OCI-LY3 (cell line): ENCODE results near the gene OGA.

Source experiments
- H2AFZ ChIP-seq: fragments of 200-600, 300-600 bp; shearing (Covaris generic); 2 replicates; pipeline ENCODE4 v1.6.0; 2014; ENCODE audit warnings: antibody characterized with exemption, low read depth, low read length
- H3K27ac ChIP-seq: fragments of 200-600, 300-600 bp; sonication (generic); 2 replicates; pipeline ENCODE4 v1.5.1; 2014; ENCODE audit warnings: mild to moderate bottlenecking, low read length, moderate library complexity, mixed read lengths
- H3K27me3 ChIP-seq: fragments of 200-600, 300-600 bp; sonication (generic); 2 replicates; pipeline ENCODE4 v1.6.1; 2014; ENCODE audit warnings: low read depth, low read length, mixed read lengths
- H3K36me3 ChIP-seq: fragments of 200-600, 300-600 bp; sonication (generic); replicated peaks from 2 replicates; pipeline ENCODE3; 2014; ENCODE audit warnings: low read depth, low read length, mixed read lengths
- H3K4me1 ChIP-seq: fragments of 300-600, 200-600 bp; sonication (generic); 2 replicates; pipeline ENCODE4 v1.6.1; 2014; ENCODE audit warnings: low read length, mixed read lengths
- H3K4me2 ChIP-seq: fragments of 200-600, 300-600 bp; sonication (generic); 2 replicates; pipeline ENCODE4 v1.6.1; 2014; ENCODE audit warnings: low read length, mixed read lengths
- H3K4me3 ChIP-seq: fragments of 300-600, 200-600 bp; sonication (generic); 2 replicates; pipeline ENCODE4 v1.5.1; 2014; ENCODE audit warnings: antibody characterized with exemption, mild to moderate bottlenecking, low read length, moderate library complexity
- H3K79me2 ChIP-seq: fragments of 300-600, 200-600 bp; shearing (Covaris generic); 2 replicates; pipeline ENCODE4 v1.6.1; 2014; ENCODE audit warnings: mild to moderate bottlenecking, low read length, mixed read lengths
- H3K9ac ChIP-seq: fragments of 300-600, 200-600 bp; shearing (Covaris generic); 2 replicates; pipeline ENCODE4 v1.6.0; 2014; ENCODE audit warnings: mild to moderate bottlenecking, low read length, moderate library complexity
- H3K9me3 ChIP-seq: fragments of 200-600, 300-600 bp; shearing (Covaris generic); 2 replicates; pipeline ENCODE4 v1.6.1; 2014; ENCODE audit warnings: low read length, mixed read lengths; ENCODE audit not compliant: insufficient read depth
- H4K20me1 ChIP-seq: fragments of 200-600, 300-600 bp; sonication (generic); 2 replicates; pipeline ENCODE4 v1.6.1; 2016; ENCODE audit warnings: low read length, mixed read lengths; ENCODE audit not compliant: insufficient read depth
- CTCF ChIP-seq: fragments of 200-600, 300-600 bp; sonication (generic); IDR thresholded peaks from 2 replicates; pipeline ENCODE4 v1.5.1; 2014; ENCODE audit warnings: antibody characterized with exemption, low read length, low read depth
- EZH2phosphoT487 ChIP-seq: fragments of 200-600 bp; shearing (Covaris generic); IDR thresholded peaks from 2 replicates; pipeline ENCODE4 v1.6.1; 2018; ENCODE audit warnings: antibody characterized with exemption, mixed run types, low read depth

OGA gene

DNA sequence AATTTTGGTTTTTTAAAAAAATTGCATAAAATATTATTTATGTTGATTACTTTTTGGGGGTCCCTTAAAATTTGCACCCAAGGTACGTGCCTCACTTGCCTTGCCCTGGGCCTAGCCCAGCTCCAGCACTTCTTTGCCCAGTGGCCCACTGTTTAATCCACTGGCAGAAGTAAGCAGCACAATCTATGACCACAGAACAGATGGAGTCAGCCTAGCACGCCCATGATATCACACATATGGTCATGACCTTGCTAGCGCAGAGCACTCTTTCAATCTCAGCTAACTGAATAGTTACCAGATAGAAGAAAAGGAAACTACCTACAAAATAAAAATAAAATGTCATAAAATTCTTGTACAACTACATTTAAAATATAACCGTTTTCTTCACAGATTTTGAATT, 5.6 kb downstream of the OGA start:
- Histone ChIP-seq H3K9me3 (no peaks in the 10 kb centered on the region), H3K27ac (no peak overlapping the region), H3K4me2 (no peak overlapping the region), H3K9ac (no peak overlapping the region), H3K4me1 (peaks cover 9% of the 10 kb centered on the region), H3K36me3 (peaks cover 18% of the 10 kb centered on the region), H2AFZ (no peak overlapping the region), H3K27me3 (no peaks in the 10 kb centered on the region), H4K20me1 (peaks cover 65% of the 10 kb centered on the region), H3K4me3 (no peak overlapping the region), H3K79me2 (peaks cover 73% of the 10 kb centered on the region)
- TF ChIP-seq CTCF (no peak), EZH2phosphoT487 (no peak)

- H3K27me3 ChIP-seq = no peaks in the 10 kb centered on the region
- H3K79me2 ChIP-seq = peaks cover 19% of the 10 kb centered on the region
- H3K4me1 ChIP-seq = no peaks in the 10 kb centered on the region
- no peak overlapping the region for H3K4me3 ChIP-seq
- H2AFZ ChIP-seq = no peak overlapping the region
- peaks cover 31% of the 10 kb centered on the region for H3K36me3 ChIP-seq
- H3K9me3 ChIP-seq = no peaks in the 10 kb centered on the region
- no peak overlapping the region for H3K27ac ChIP-seq
- no peak overlapping the region for H3K4me2 ChIP-seq
- peaks cover 14% of the 10 kb centered on the region for H4K20me1 ChIP-seq
- TF ChIP-seq EZH2phosphoT487 = no peak
- TF ChIP-seq CTCF = no peak
- no peak overlapping the region for H3K9ac ChIP-seq
Observed at GRCh38 chr10:101807158-101807557, 11.1 kb downstream of the OGA start.

DNA sequence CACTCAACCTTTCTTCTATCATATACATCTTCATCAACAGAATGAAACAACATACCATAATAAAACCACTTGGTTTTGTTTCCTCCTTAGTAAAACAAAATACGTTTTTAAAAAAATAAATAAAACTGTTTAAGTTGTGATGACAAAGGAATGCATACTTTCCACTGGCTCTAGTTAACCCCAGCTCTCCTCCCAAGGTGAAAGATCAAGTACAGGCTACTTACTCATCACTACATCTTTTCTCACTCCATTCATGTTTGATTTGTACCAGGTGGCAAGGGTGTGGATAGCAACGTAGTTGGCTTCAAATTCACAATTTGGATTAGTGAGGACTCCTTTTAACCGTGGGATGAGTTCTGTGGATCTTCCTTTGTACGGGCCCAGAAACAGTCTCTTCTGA, 14.7 kb downstream of the OGA start:
- Histone ChIP-seq H3K36me3 (peaks cover 43% of the 10 kb centered on the region), H2AFZ (no peak overlapping the region), H3K27ac (no peak overlapping the region), H4K20me1 (peaks cover 6% of the 10 kb centered on the region; the same call in 1 of the 2 replicates), H3K9me3 (no peaks in the 10 kb centered on the region), H3K4me1 (no peaks in the 10 kb centered on the region), H3K4me2 (no peak overlapping the region), H3K4me3 (no peak overlapping the region), H3K9ac (no peak overlapping the region), H3K27me3 (no peaks in the 10 kb centered on the region), H3K79me2 (0 out of 2 replicates have a peak, but pooled peaks cover 6% of the 10 kb centered on the region)
- no peak for TF ChIP-seq CTCF
- TF ChIP-seq EZH2phosphoT487 = no peak

- no peak overlapping the region for H3K27ac ChIP-seq
- no peak overlapping the region for H3K9ac ChIP-seq
- H2AFZ ChIP-seq = no peak overlapping the region
- peaks cover 15% of the 10 kb centered on the region; the same call in 1 of the 2 replicates for H3K79me2 ChIP-seq
- peaks cover 48% of the 10 kb centered on the region for H3K36me3 ChIP-seq
- H3K4me1 ChIP-seq = no peaks in the 10 kb centered on the region
- peaks cover 6% of the 10 kb centered on the region for H4K20me1 ChIP-seq
- no peaks in the 10 kb centered on the region for H3K27me3 ChIP-seq
- H3K9me3 ChIP-seq = no peaks in the 10 kb centered on the region
- H3K4me2 ChIP-seq = no peak overlapping the region
- TF ChIP-seq CTCF (no peak), EZH2phosphoT487 (no peak)
- no peak overlapping the region for H3K4me3 ChIP-seq
Observed at GRCh38 chr10:101797403-101798059, 20.7 kb downstream of the OGA start.
